NCI-H524 (cell line): ENCODE data around the gene STARD10.

Experiments used
- DNase-seq, 2 experiments: peaks; one replicate each; lab custom pipeline; 2025; lab: John Stamatoyannopoulos, UW

STARD10 gene

DNA sequence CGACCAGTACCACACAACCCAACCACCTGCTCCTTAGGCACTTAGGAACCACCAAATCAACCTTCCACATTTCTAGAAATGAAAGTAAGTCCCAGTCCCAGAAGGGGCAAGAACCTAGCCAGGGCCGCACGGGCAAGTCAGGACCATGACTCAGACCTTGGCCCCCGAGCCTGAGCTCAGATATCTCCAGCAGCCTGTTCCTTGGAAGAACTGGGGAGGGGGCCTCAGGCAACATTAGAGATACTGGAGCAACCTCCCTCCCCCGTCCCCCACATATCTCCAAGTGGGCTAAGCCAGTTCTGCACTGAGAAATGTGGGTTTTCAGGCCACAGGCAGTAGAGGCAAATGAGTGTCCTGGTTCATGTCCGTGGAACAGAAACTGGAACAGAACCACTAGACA lies 49.4 kb downstream of the STARD10 start:
- DNase-seq: peak in 1 of 2 experiments; percentile 43

DNA sequence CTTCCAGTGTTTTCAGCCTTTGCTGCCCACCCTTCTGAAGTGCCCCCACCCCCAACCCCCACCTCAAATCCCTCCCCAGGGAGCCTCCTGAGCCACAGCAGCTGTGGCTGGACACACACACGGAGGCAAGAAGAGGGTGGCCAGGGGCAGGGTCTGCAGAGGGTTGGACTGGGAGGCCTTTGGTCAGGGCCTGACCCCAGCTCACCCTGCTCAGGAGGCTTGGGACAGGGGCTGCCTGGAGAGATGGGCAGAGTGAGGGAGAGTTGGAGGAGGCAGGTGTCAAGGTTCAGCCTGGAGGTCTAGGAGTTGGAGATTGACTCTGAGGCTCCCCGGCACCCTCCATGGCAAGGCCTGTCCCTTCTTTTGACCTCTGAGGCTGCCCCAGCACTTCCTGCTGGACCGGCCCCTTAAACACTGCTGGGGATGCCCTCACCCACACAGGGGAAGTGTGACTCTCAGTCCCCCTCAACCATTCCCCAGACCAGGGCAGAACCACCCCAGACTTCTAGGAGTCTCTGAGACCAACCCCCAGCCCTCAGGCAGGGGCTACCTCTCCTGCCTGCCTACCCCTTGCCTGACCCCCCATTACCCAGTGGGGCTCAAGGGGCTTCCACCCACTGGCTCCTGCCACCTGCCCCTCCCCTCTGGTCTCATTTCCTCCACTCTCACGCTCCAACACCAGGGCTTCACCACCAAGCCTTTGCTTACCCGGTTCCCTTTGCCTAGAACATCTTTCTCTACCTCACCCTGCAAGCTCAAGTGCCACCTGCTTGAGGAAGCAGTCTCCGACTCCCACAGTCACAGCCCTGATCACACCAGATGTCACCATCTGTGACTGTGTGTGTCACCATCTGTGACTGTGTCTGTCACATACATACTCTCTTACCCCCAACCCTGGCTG lies 50.3 kb downstream of the STARD10 start:
- DNase-seq: peak; percentile 92 to 97

DNA sequence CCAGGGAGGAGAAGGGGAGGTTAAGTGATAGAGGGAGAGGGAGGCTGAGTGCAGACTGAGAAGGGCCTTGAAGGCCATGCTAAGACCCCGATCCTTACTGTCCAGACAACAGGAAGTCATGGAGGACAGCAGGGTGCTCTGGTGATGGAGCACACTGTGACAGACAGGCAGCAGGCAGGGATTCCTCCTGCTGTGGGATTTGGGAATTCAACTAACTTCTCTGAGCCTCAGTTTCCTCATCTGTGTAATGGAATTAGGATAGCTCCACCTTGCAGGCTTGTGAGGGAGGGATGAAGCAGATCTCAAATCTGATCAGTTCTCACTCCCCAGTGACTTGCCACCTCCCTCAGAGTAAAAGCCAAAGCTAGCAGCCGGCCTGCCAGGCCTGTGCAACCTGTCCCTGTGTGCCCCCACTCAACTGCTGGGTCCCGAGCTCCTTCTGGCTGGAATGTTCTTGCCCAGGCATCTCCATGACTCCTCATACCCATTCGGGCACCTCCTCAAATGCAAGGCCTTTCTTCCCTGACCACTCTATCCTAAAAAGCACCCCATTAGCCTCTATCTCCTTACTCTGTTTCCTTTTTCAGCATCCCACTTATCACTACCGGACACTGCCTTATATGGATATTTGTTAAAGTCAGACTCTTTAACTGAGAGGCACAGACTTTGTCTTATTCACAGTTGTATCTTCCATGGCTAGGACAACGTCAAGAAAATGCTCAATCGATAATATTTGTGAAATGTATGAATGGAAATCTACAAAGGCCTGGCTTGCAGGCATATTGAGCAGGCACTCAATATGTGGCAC lies 51.1 kb downstream of the STARD10 start:
- no peak for DNase-seq

DNA sequence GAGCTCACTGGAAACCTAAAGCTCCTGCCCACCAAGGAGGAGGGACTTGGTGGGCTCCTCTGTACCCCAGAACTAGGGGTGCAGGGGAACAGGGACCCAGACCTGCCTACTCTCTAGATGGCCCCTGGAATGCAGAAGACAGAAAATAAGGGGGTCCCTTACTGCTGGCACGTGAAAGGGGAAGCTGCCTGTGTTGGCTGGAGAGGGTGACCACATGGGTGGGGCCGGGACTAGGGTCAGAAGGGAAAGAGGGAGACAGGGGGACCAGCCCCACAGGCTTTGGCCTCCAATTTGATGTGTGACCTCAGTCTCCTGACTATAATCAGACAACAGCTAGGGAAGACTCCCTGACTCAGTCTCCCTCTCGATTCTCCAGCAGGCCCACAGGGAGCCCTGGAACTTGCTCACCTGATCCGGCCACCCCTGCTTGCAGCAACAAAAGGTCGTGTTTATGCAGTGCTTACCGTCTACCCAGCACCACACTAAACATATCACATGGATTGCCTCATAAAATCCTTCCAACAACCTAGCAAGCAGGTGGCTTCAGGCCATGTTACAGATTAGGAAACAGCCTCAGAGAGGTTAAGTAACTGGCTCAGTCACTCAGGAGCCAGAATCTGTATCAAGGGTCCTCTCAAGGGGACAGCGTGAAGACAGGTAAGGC lies 51.9 kb downstream of the STARD10 start:
- DNase-seq: no peak

DNA sequence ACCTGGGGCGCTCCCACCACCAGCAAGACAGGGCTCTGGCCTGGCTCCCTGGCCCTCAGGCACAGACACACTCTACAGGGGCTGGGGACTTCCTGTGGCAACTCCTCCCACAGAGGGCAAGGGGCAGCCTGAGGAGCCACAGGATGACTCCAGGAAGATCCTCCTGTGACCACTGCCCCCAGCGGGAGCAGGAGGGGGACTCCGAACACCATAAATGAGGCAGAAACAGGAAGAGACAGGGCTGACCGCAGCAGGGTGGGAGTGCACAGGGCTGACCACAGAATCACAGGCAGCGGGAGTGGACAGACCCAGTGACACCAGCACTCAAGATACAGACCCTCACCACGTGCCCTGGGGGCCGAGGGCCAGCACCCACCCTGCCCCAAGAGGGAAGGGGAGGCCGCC lies 52.4 kb downstream of the STARD10 start:
- no peak for DNase-seq

DNA sequence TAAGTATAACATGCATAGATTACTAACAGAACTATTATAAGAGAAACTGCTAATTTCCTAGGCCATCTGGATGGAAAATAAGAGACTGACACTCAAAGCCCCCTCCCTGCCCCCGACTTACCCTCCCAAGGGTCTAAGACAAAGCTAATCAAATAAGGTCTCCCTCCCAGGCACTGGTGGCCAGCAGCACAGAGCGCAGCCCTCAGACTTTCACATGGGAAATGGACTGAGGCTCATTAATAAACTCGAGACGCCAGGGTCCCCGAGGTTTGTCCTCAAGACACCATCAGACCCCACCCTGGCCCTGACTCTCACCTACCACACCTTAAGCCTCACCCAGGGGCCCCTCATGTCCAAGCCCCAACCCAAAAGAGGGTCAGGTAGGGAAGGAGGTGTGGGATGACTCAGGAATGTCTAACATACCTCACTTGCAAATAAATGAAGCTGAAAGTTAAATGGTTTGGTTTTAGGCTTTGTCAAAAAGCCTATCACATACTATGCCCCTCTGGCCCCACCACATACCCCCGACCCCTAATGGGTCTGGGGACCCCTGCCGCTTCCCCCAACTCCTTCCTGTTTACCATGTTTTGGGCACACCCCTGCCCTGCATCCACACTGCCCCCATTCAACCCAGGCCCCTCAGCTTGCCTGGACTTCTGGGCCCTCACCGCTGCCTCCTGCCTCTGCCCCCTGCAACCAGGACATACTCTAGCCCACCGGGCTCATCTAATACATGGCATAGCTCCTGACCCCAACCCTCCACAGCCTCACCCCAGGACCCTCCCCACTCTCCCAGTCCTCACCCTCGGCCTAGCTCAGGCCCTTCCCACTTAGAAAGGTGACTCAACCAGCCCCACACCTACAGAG lies 53.1 kb downstream of the STARD10 start:
- DNase-seq: no peak

DNA sequence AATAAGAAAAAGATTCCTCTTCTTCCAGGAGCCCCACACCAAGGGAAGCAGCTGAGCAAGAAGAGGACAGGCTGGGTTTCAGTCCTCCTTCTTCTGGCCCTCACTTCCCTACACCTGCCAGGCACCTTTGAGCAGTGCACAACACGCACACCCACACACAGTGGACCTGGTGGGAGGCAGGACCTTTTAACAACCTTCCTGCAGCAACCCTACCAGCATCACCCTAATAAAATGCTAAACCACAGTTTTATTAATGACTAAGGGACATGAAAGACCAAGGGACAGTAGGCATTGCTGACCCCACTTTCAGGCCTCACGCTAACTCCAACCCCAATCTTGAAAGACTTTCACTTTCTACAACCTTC lies 53.8 kb downstream of the STARD10 start:
- DNase-seq: no peak

DNA sequence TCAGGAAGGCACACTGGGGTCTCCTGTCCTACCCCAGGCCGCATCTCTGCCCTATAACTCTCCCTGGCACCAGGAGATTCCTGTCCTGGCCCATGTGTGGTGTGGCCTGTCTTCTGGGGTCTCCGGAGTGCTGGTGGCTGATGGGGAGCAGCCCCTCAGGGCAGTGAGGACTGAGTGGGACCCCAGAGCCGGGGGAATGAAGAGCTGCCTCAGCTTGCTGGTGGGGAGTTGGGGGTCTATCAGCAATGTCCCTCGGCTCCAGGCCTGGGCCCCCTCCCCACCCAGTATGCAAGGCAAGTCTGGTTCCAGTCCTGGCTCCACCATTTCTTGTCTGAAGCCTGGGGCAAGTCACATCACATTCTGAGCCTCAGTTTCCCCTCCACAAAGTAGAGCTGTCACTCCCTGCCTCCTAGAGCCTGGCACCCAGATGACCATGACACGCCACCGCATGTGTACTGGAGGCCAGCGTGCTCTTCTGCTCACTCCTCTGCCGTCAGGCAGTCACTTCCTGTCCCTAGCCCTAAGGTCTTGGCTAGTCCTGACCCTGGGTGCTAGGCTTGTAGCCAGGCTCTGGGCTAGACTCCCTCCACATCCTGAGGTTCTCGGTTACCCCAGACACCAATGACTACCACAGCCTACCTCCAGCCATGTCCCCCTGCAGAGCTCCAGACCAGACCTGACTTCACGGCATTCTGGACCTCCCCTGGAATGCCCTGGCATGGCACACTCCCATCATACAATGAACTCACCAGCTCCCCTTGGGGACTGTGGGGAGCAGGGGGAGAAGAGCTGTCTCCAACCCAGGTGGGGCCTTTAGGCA lies 54.4 kb downstream of the STARD10 start:
- DNase-seq: no peak

DNA sequence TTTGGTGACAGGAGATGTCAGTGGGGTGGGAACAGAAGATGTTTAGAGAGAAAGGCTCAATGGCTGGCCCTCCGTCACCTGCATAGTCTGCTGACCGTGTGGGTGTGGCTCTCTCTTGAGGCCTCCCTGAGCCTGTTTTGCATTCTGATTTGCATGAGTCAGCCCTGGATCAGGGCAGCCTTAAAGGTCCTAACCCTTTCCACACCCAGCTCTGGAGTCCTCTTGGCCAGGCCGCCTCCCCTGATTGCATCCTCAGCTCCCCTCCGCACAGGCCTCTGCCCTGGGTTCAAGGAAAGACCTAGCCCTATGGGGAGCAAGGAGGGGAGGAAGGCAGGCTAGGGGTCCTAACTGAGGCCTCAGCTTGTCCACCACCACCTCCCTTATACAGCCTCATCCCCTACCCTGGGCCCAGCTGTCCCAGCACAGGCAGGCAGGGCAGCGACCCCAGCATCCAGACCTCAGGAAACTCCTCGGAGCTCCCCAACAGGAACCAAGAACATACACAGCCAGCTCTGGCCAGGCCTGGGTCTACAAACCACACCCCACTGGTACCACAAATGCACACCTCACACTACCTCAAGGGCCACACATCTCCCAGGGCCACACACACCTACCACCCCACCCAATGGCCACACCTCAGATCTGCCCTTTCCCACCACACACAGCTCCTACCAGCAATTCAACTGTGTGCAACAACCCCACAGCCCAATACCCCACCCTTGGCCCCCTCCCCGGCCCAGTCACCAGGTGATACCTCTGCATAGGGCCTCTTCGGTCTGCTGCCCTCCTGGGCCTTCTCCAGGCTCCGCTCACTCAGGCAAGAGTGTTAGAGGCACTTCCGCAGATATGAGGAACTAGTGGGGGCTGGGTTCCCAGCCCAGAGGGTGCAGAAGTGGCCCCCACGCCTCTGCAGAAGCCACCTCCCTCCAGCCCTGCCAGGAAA lies 55.4 kb downstream of the STARD10 start:
- no peak for DNase-seq

DNA sequence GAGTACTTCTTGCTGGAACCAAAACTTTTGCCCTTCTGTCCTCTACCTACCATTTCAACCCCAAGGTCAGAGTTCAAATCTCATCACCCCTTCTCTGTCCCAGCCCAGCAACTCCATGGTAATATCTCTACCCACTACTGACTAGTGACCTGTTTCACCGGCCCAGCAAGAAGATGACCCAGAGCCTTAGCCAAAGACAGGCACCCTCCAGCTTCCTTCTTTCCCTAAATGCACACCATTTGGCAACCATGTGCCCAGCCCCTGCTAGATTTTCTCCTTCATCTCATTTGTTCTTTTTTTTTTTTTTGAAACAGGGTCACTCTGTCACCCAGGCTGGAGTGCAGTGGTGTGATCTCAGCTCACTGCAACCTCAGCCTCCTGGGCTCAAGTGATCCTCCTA lies 56.5 kb downstream of the STARD10 start:
- no peak for DNase-seq

DNA sequence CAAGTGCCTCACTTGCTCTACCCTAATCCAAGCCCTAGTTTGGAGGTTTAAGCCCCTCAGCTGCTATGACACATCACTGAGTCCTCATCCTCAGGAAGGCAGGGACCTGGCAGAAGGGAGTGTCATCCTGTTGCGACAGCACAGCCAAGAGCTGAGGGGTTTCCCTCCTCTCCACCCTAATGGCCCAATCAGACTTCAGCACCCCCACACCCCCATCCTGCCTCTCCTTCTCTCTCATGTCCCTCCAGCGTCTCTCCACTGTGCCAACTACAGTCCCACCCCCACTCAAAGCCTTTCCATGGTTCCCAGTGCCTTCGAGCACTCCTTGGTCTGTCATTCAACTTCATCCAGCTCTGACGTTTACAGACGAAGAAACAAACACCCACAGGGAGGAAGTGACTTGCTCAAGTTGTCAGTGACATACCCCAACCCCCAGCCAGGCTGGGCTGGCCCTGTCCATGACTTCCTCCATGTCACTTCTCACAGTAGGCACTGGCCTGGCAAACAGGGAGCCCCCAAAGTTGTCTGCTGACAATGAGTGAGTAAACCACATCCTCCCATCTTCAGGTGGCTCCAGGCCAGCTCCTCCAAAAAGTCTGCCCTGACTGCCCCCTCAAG lies 57.3 kb downstream of the STARD10 start:
- no peak for DNase-seq

DNA sequence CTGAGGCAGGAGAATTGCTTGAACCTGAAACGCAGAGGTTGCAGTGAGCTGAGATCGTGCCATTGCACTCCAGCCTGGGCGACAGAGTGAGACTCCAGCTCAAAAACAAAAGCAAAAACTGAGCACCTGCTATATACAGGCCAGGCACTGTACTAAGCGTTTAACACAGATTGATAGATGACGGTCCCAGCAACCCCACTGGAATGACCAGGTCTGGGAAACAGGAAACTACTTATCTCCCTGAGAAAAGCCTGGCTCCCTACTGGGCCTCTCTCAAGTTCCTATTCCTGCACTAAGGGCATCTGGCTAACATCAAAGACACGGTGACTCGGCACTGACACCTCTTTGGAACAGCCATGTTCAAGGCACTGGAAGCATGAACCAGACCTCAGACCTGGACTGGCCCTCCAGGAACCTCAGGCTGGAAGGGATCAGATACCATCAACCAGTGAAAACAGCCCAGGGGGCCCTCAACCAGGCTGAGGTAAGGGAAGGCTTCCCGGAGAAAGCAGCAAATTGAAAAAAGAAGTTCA lies 58.3 kb downstream of the STARD10 start:
- DNase-seq: no peak

DNA sequence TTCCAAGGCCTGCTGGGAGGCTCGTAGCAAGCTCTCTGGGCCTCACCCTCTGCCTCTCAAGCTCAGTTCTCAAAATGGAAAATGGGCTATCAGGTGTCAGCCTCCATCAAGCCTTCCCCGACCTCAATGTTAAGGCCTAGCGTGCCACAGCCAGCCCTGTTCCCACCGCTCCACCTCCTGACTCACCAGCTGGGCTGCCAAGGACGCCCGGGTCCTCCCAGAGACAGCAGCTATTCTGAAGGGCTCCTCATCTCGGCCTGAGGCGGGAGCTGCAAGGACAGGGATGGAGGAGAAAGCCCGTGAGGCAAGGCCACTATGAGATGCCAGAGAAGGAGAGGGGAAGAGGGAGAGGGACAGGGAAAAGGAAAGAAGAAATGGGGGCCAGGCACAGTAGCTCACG lies 61.5 kb downstream of the STARD10 start:
- DNase-seq: no peak

DNA sequence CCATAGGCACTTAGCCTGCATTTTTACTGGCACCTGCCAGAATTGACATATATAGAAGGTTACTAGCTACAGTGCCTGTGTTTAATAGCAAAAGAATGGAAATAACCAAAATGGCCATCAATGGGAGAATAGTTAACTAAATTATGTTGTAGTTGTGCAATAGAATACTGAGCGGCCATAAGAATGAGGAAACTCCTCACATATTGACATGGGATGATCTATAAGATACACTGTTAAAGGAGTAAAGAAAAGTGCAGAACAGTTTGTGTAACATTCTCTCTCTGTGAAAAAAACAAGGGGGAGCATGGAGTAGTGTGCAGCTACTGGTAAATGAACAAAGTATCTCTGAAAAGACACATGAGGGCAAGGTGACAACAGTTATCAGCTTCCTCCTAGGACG lies 63.1 kb downstream of the STARD10 start:
- DNase-seq: no peak

DNA sequence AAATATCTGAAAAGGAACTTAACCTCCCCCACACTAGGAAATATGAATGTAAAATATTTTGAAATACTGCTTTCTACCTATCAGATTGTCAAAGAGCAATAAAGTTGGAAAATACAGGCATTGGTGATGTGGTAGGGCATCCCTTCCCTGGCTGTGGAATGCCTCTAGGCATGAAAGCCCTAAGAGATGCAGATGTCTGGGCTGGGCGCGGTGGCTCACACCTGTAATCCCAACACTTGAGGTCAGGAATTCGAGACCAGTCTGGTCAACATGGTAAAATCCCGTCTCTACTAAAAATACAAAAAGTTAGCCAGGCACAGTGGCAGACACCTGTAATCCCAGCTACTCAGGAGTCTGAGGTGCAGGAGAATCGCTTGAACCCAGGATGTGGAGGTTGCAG lies 63.6 kb downstream of the STARD10 start:
- DNase-seq: no peak

DNA sequence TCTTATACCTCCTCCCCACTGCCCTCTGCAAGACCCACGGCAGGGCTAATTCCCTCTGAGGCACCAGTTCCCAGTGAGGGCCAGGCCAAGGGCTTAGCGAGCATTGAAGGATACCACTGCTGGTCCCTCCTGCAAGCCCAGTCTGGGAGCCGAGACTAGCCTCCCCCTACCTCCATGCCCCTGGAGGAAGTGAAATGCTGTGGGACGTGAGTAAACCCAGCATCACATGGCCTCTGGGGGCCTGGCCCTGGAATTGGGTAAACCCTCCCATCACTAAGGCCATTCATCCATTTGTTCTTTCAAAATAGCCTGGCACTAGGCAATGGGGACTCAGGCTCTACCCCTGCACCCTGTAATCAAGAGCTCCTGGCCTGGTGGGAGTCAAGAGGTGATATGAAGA lies 66.3 kb downstream of the STARD10 start:
- no peak for DNase-seq

DNA sequence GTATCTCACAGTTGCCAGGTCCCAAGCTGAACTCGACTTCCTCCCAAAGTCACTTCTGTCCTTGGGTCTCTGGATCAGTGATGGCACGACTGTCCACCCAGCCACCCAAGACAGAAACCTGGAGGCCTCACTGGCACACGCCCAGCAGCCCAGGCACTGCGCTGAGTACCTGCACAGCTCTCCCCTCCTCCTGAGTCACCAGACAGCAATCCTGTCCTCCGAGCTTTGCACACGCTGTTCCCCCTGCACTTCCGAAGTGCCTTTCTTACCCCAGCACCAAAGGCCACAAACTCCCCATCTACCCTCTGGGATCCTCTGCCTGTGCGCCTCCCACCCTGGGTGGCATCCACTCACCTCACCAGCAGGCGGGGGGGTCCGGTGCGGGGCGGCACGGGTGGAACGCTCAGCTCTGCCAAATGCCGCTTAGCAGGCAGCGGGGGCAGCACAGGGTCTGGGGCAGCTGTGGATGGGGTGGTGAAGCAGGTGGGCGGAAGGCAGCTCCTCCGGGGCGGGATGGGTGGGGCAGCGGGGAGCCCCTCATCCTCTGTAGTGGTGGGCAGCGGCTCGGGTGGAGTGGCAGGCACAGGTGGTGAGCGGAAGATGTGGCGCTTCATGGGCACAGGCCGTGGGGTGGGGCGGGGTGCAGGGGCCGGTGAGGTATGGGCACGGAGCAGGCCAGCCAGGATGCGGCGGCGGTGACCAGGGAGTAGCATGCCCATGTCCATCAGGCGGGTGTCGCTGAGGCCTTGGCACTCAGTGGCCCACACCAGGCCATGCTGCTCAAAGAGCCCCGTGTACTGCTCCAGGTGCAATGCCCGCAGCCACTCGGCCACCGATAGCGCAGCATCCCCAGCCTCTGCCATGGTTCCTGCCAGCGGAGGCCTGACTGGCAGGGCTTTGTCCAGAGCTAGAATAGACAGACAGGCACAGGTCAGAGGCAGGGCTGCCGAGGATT lies 67.3 kb downstream of the STARD10 start:
- DNase-seq: peak in 1 of 2 experiments; percentile 24

DNA sequence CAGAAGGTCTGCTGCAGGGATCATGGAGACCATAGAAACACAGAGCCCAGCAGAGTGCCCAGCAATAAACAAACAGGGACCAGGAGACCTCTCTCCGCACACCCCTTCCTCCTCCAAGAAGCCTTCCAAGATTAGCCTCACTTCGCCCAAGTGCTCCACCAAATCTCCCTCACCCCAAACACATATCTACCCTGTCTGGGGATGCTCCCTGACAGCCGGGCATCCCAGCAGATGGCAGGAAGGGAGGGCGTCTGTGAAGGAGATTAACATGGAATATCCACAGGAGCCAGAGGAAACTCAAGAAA lies 68.2 kb downstream of the STARD10 start:
- DNase-seq: peak; percentile 20 to 68
